GM12875 (cell line): ENCODE data around the gene MEF2C.

Source experiments
- H3K4me3 ChIP-seq: one replicate; pipeline ENCODE4 v1.5.1; 2011; ENCODE audit warnings: low read depth, low read length, control low read depth
- CTCF ChIP-seq: IDR thresholded peaks from 2 replicates; pipeline ENCODE4 v1.5.1; 2011; ENCODE audit warnings: low read depth, mild to moderate bottlenecking, control low read depth, inconsistent platforms, low read length, moderate library complexity, borderline replicate concordance; ENCODE audit not compliant: insufficient read depth

MEF2C gene

GRCh38 chr5:88813244-88813643, 69.7 kb downstream of the MEF2C start:
- no peak for TF ChIP-seq CTCF
- H3K4me3 ChIP-seq: no peak overlapping the region

- no peak for TF ChIP-seq CTCF
- H3K4me3 ChIP-seq: no peak overlapping the region
Observed at GRCh38 chr5:88808153-88808552, 74.8 kb downstream of the MEF2C start.

- TF ChIP-seq CTCF: no peak
- H3K4me3 ChIP-seq: no peak overlapping the region
Observed at GRCh38 chr5:88807327-88807726, 75.7 kb downstream of the MEF2C start.

GRCh38 chr5:88806338-88806737, 76.6 kb downstream of the MEF2C start:
- TF ChIP-seq CTCF: no peak

GRCh38 chr5:88805151-88805784, 77.7 kb downstream of the MEF2C start:
- H3K4me3 ChIP-seq: no peak overlapping the region
- no peak for TF ChIP-seq CTCF

More at GRCh38 chr5:88806338-88806737, 76.6 kb downstream of the MEF2C start:
- H3K4me3 ChIP-seq: no peak overlapping the region

- no peak overlapping the region for H3K4me3 ChIP-seq
- TF ChIP-seq CTCF: no peak
Observed at GRCh38 chr5:88804444-88804843, 78.5 kb downstream of the MEF2C start.

DNA sequence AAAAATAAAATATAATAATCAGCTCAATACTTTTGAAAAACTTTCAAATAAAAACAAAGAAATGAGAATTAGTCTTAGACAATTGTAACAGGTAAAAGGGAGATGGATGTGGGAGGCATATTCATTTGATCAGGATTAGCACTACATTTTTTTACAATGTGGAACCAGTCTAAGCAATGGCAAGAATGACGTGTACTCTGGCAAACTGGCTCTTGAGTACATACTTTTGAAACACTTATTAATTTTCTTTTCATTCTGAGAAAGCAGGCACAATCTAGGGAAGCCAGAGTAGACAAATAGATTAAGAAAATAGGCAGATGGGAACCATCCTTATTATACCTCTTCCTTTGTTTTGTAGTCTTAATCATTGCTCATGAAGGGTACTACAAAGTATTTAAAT, 79.7 kb downstream of the MEF2C start:
- TF ChIP-seq CTCF: no peak
- H3K4me3 ChIP-seq: no peak overlapping the region
